GM18909 (cell line): ENCODE measurements around the gene CACNA1A.
"Not testable (repeated sequence)": the region's sequence is repeated elsewhere in the genome, so short reads cannot be mapped to it uniquely, and the experiment has no call there.

ENCODE experiments used
- ATAC-seq: cut with Tn5 transposase; IDR thresholded peaks from one replicate; pipeline ENCODE4 v1.9.1; 2021; ENCODE audit warnings: mild to moderate bottlenecking; ENCODE audit not compliant: unreplicated experiment, poor library complexity

CACNA1A gene

DNA sequence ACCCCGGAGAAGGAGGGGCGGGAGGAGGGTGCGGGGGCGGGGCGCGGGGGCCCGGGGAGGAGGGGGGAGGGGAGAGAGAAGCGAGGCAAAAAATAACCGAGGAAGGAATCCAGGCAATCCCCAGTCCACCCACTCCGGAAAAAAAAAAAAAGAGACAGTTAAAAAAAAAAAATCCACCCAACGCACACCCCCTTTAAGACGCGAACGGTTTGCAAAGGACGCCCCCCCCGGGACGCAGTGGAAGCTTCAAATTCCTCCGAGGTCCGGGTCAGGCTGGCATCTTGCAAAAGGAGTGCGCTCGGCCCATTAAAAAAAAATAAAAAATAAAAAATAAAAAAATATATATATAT is at the start of gene CACNA1A:
Gene CACNA1A (minus strand): TSS at position 9 of the 350 bp plus-strand sequence. CDS start 255 bp downstream, outside the sequence.
- ATAC-seq = no peak

DNA sequence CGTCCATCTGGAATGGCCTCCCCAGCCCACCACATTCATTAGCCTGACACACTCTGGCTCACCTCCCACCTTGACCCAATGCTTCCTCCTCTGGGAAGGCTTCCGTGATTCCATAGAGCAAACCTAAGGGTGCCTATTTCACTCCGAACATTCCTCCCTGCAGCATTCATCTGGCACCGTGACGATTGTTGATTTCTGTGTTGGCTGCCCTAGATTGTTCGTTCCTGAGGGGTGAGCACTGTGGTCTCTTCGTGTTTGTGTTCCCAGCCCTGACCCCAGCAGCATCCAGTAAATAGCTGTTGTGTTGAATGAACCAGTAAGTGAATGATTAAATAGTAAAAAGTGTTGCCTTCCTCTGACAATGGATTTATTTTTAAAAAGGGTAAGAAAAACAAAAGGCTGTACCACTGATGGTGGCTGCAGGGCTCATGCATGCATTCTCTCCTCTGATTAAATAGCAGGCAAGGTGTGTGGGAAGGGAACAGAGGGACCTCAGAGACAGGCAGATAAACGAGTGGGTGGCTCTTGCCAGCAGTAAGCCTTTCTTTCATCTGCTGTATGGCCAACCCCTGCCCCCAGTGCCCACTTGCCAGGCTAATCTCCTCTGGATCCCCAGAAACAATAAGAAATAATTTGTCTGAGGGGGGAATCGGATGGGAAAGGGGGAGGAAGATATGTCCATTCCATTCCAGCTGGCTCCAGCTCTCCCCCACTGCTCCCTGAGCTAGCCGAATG is 48.4 kb upstream of the CACNA1A start:
- no peak for ATAC-seq

DNA sequence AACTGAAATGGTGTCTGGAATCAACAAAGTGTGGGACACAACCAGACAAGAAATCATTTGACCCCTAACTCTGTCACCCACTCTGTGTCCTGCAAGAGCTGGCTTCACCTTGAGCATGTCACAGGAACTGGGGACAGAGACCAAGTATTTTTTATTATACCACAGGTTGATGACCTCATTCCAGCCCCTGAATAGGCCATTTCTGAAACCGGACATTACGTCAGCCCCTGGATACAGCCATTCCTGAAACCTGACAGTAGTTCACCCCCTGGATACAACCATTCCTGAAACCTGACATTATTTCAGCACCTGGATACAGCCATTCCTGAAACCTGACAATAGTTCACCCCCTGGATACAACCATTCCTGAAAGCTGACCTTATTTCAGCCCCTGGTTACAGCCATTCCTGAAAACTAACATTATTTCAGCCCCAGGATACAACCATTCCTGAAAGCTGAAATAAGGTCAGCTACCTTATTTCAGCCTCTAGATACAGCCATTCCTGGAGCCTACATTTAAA is 47.7 kb upstream of the CACNA1A start:
- no peak for ATAC-seq

DNA sequence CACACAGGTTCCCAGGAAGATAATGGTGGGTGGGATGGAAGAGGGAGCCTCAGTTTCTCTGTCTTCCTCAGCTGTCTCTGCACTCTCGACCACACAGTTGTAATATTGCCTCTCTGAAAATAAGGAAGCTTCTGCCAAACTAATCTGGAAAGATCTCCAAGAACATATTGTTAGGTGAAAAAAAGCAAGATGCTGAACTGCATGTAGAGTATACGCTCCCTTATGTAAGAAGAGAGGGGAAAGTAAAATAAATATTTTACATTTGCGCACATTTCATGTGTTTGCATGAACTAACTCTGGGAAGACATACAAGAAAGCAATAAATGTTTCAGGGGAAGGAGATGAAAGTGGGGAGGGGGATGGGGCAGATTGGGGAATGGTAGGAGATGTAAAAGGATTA is 41.9 kb upstream of the CACNA1A start:
- no peak for ATAC-seq

DNA sequence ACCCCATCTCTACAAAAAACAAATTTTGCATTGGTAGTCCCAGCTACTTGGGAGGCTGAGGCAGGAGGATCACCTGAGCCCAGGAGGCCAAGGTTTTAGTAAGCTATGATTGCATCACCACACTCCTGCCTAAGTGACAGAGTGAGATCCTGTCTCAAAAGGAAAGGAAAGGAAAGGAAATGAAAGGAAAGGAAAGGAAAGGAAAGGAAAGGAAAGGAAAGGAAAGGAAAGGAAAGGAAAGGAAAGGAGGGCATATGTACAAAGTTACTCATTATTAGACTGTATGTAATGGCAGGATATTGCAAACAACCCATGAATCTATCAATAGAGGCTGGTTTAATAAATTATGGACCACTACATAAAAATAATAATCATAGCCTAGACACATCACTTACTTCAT is 40.8 kb upstream of the CACNA1A start:
- ATAC-seq = no peak

DNA sequence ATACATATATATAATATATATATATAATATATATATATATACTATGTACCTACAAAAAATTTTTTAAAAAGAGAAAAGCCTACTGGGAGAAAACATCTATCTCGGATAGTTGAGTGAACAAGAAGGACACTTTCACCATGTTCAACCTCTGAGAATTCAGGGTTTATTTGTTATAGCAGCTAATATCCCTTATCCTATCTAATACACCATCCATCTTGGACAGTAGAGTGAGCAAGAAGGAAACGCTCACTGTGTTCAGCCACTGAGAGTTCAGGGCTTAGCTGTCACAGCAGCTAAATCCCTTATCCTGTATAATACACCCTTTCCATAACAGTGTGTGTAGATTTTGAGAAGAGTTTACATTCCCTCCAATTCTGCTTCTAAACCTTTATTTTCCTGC is 38.1 kb upstream of the CACNA1A start:
- no peak for ATAC-seq

DNA sequence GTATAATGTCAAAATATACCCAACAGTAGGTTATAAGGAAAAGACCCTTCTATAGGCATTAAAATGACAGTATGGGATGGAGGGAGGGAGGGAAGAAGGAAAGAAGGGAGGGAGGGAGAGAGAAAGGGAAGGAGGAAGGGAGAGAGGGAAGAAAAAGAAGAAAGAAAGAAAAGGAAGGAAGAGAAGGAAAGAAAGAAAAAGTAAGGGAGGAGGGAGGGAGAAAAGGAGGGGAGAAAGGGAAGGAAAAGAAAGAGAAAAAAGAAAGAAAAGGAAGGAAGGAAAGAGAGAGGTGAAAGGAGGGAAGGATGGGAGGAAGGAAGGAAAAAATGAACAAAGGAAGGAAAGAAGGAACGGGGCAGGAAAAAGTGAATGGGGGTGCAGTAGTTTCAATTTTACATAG is 35.3 kb upstream of the CACNA1A start:
- no peak for ATAC-seq

DNA sequence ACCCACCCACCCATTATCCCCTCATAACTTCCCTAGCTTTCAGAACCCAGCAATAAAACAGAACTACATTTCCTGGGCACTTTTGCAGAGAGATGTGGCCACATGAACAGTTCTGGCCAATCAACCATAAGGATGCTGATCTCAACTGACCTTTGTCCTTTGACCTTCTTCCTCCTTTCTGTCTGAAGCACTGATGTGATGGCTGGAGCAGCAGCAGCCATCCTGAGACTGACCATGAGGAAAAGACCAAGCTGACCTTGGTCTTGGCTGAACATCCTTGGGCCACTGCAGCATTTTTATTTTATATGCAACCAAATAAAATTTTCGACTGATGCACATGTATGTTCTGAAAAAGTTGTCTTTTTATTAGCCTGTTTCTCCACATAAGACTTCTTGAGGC is 33.1 kb upstream of the CACNA1A start:
- no peak for ATAC-seq

DNA sequence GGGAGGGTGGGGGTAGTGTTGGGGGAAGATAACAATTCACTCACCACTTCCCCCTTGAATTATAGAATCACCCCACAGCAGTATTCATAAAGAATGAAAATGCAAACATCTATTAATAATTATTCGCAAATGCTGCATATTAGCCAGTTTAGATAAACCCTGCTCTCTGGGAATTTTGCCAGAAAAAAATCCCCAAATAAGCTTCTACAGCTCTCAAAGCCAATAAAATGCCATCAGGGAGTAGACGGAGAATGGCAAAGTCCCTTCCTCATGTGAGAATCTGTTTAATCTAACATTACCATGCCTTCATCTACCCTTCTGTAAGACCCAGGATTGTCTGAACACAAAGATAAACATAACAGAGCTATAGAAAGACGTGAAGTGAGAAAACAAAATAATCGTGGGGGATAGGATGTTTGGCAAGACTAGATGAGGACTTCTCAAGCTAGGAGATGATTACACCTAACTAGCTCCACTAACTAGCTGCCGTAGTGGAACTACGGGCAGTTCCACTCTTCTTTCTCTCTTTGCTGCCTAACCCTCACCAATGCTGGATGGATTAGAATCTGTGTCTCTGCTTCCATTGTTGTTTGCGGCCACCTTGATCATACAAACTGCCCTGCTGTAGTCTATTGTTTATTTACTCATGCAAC is 32.4 kb upstream of the CACNA1A start:
- no peak for ATAC-seq

DNA sequence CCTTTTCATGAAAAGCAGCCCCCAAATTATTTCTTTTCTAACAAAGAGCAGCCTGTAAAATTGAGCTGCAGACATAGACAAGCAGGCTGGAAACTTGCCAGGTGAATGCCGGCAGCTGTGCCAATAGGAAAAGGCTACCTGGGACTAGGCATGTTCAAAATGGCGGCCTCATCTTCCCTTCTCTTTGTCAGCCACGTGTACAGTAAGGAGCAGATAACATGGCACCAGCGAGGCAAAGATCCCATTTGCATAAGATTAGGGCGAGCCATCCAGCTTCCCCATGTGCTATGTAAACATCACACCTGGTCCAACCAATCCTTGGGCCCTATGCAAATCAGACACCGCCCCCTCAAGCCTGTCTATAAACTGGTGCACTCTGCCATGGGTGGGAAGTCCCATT is 31.2 kb upstream of the CACNA1A start:
- ATAC-seq = no peak

DNA sequence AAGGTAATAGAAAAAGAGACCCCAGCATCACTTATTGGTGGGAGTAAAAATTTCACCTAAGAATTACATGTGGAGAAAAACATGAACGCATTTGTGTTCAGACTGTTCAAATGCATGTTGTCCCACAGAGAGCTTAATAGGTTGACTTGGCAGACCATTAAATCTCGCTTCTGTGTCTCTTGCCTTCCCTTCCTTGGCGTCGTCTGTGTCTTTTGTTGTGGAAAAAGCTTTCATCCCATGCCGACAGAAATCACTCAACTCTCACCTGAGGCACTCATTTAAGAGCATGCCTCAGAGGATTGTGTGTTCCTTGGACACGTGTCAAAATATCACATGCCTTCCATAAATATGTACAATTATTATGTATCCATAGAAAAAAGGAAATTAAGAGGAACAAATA is 24.4 kb upstream of the CACNA1A start:
- ATAC-seq = no peak

DNA sequence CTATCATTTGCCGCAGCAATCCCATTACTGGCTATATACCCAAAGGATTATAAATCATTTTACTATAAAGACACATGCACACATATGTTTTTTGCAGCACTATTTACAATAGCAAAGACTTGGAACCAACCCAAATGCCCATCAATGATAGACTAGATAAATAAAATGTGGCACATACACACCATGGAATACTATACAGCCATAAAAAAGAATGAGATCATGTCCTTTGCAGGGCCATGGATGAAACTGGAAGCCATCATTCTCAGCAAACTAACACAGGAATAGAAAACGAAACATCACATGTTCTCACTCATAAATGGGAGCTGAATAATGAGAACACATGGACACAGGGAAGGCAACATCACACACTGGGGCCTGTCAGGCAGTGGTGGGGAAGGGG is 23.4 kb upstream of the CACNA1A start:
- not testable (repeated sequence) for ATAC-seq

DNA sequence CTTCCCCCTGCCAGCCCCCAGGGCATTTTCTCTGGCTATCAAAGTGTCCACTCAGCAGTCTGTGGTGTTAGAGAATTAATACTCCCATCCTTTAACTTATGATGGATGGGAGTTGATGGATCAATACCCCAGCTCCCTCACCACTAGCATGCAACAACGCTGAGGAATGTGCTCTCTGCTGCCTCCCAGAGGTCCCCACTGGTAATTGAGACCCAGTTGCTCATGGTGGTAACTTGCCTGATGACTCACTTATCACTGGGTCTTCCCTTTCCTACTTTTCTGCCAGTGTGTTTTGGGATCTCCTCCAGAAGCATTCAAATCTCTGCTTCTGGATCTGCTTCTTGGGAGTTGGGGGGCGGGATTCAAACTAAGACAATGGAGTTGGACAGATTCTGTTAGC is 20.3 kb upstream of the CACNA1A start:
- ATAC-seq = no peak

DNA sequence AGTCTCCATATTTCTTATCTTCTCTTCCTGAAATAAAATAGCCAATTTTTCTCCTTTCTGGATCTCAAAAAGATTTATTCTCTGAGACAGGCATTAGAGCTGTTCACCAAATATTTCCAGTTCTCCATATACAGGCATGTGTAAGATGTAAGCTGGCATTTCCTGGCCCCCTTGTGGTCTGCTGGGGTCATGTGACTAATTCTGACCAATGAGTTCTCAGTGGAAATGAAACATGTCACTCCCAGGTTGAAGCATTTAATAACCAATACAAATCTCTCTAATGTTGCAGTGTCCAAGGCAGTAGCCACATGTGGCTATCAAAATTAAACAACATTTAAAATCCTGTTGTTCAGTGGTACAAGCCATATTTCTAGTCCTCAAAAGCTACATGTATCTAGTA is 14.8 kb upstream of the CACNA1A start:
- ATAC-seq = no peak

DNA sequence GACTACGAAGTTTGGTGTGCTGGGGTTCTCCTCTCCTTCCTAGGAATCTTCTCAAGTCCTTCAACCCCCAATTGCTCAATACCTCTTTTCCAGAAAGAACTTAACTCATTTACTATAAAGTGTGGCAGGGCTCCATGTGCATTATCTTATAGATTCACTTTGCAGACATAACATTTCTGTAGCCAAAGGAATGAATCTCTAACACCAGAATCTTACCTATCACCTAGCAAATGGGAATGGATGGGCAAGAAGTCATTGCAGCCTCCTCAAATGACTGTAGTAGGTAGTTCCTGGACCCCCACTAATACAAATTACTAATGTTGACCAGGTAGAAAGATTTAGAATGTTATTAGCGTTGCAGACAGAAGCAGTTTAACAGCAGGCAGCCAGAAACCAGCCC is 5.7 kb upstream of the CACNA1A start:
- ATAC-seq = no peak

DNA sequence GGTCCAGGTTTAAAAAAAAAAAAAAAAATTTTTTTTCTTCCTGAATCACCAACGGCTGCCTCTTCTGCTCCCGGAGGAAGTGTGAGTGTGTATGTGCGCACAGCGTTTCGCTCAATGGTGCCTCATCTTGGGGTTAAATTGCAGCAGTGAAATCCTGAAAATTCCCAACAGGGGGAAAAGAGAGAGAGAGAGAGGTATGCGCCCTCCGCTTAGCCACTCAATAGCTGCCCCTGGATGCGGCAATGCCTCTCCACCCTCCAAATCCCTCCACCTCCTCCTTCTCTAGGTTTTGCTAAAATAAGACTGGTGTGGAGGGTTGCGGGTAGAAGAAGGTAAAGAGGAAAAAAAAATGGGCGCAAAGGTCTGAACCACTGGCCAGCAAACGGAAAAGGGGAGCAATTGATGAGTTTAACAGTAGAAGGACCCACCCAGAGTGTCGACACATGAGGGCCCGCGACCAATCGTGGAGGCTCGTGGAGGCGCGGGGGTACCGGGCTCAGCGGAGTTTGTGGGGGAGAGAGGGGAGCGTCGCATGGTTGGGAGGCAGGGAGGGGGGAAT is 853 bp upstream of the CACNA1A start:
- no peak for ATAC-seq

DNA sequence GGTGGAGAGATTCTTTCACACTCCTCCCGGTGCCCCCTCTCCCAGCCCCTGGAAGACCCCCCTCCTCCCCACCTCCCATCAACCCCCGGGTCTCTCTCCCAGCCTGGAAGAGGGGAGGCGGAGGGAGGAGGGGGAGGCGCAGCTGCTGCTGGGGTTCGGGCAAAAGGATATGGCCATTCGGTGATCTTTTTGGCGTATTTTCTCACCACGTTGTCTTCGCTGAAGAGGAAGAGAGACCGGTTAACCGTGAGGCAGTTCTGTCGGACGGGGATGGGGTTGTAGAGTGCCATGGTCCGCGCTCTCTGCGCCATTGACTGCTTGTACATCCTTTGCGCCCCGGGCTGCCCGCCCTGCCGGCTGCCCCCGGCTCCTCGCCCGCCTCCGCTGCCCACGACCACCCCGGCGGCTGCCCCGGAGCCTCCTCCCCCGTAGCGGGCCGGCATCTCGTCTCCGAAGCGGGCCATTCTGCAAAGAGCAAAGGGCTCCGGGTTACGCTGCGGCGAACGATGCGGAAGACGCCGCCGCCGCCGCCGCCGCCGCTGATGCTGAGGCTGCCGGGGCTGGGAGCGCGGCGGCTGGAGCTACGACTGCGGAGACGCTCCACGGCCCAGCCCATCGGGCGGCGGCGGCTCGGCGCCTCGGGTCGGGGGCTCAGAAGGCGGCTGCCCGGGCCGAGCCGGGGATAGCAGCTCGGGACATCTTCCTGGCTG is 363 bp downstream of the CACNA1A start:
- no peak for ATAC-seq

DNA sequence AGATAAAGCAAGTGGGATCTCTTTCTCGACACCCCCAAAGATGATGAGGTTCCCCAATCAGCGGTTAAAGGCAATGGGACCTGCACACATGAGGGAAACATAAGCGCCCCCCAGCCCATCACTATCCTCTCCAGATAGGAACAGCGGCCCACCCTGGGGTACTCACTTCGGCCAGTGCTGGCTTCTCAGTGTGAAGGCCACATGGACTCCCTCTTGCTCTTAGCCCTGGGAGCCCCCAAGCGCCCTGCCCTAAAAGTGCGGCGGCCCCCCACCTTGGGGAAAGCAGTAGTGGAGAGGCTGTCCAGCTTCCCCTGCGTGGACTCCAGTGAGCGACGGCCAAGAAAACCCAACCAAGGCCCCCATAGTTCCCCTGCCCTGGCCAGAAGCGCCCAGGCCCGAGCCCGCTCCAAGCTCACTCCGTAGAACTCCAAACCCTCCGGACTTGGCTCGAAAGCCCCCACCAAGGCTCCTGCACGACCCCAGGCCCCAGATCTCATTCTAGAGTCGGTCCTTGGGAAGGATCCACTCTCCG is 1.0 kb downstream of the CACNA1A start:
- no peak for ATAC-seq

DNA sequence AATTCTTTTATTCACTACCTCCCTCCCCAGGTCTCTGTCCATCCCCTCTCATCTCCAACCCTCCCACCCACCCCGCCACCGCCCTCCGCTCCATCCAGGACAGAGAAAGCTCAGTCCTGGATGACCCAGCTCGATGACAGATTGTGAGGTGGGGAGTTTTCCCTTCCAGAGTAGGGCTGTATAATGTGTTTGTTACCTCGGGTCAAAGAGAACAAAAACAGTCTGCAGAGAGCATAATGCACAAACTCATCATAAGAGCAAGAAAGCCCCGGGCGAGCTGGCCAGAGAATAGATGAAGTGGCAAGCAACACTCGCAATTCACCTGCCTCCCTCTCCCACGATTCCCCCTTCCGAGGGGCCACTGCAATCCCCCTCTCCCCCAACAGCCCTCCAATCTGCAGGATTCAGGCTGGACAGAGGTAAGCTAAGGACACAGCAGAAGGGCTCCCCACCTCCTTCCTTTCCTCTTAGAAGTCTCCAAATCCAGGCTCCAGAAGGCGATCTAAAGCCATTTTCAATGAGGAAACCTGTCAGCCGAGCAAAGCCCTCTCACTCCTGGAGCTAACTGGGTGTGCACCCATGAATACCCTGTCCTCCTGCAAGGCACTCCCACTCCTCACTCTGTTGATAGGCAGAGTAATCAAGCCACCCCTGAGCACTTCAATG is 2.6 kb downstream of the CACNA1A start:
- ATAC-seq = no peak

DNA sequence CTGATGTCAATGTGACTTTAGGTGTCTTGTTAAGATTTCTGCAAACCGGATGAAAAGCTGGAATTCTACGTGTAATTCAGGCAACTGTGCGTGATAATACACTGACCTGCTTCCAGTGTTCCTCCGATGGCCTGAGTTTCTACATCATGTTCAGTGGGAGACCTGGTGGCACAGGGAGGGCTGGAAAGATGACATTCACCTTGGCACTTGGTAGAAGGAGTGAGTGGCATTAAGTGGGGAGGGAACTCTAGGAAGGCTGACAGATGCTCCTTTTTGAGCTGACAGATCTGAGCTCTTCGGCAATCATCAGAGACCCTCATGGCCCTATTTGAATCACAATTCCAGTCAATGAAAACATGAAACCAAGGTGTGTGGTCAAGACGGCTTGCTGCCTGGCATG is 4.0 kb downstream of the CACNA1A start:
- ATAC-seq = no peak
